ENCODE data around the gene TRIM62.

GRCh38 chr1:33152685-33153432, 29.0 kb downstream of the TRIM62 start:
- no peak for TF ChIP-seq EZH2 (optimal IDR thresholded peaks at IDR 0.05; ENCODE audit: low read depth, low read length)
- TF ChIP-seq CTCF (IDR thresholded peaks at IDR 0.05; ENCODE audit: low read length), result no peak
